Measurements from ENCODE around the gene SCAI. TPM values are rescaled to one million over a fixed set of nuclear protein-coding genes. Genes with fewer than 3 reads are reported as not detected.

The SCAI gene
- total and polyA plus RNA-seq, 2 of the 4 experiments (the other 2 are of a cell fraction): 3.6 to 14.5 TPM

DNA sequence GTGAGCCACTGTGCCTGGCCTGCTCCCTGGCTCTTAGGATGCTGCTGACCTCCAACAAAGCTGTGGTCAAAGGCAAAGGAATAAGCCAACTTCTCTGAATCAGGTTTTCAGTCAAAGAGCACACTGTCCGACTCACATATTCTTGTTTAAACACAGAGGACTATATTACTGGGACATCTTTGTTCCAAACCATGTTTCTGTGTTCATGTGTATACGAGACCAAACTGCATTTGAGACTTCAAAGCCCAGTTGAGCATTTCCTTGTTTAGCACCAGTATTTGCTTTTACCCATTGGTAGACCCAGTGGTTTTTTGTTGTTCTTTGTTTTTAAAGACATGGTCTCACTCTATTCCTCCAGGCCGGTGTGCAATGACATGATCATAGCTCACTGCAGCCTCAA, 100.2 kb downstream of the SCAI start:
- Histone ChIP-seq H3K79me1 (ENCODE audit: low read depth in 1 of 2, low read length in 2 of 2) (peaks cover 4% of the 10 kb centered on the region in 2 experiments; a peak in 1 of 4 replicates), H4K5ac (ENCODE audit: low read depth, low read length) (no peak overlapping the region), H2AK9ac (replicated peaks; ENCODE audit: low read depth, low read length, poor library complexity) (no peak overlapping the region), H3K9me3 (ENCODE audit: control insufficient read depth, insufficient read depth, low read length) (no peaks in the 10 kb centered on the region), H4K8ac (ENCODE audit: low read depth in 2 of 2, low read length in 2 of 2) (no peak overlapping the region), H2BK15ac (ENCODE audit: low read depth, low read length) (no peak overlapping the region), H3K4me1 (ENCODE audit: control insufficient read depth, insufficient read depth, low read length) (no peaks in the 10 kb centered on the region), H3K4ac (ENCODE audit: low read depth, low read length) (no peak overlapping the region), H2BK5ac (ENCODE audit: low read depth, low read length, poor library complexity, severe bottlenecking) (no peak overlapping the region), H3K9ac (ENCODE audit: low read depth, low read length) (no peak overlapping the region), H3K23ac (ENCODE audit: low read depth, low read length) (no peak overlapping the region), H4K20me1 (ENCODE audit: insufficient read depth, low read length) (no peaks in the 10 kb centered on the region), H3K27ac (ENCODE audit: insufficient read depth, low read length) (no peak overlapping the region), H3K56ac (ENCODE audit: extremely low read depth, insufficient read depth, low read length) (no peak overlapping the region), H4K91ac (ENCODE audit: insufficient read depth, low read depth, low read length) (no peak overlapping the region), H3K27me3 (ENCODE audit: control insufficient read depth, insufficient read depth, low read length) (no peaks in the 10 kb centered on the region), H2AFZ (replicated peaks; ENCODE audit: low read length, poor library complexity) (no peak overlapping the region), H3K4me3 (ENCODE audit: insufficient read depth, low read depth, low read length) (no peak overlapping the region), H3K18ac (ENCODE audit: low read depth, low read length) (no peak overlapping the region), H3K4me2 (ENCODE audit: low read depth, low read length) (no peak overlapping the region), H3K9me1 (ENCODE audit: insufficient read depth, low read length) (peaks cover 3% of the 10 kb centered on the region; the same call in 1 of the 2 replicates), H3K36me3 (ENCODE audit: control insufficient read depth, insufficient read depth, low read length) (peaks cover 1% of the 10 kb centered on the region; the same call in 1 of the 2 replicates), H2BK20ac (ENCODE audit: low read depth, low read length) (no peak overlapping the region), H2AK5ac (ENCODE audit: low read depth, low read length) (no peak overlapping the region), H3K14ac (replicated peaks; ENCODE audit: low read depth, low read length) (no peak overlapping the region), H2BK120ac (ENCODE audit: low read depth, low read length) (no peak overlapping the region)
- TF ChIP-seq RFX5 (IDR thresholded peaks at IDR 0.05; ENCODE audit: low read depth, low read length): no peak
- no peak for TF ChIP-seq CEBPB (IDR thresholded peaks at IDR 0.05; ENCODE audit: low read depth, low read length)
- no peak for TF ChIP-seq MAFK (IDR thresholded peaks at IDR 0.05; ENCODE audit: low read depth, low read length)
- TF ChIP-seq RCOR1 (IDR thresholded peaks at IDR 0.05; ENCODE audit: insufficient replicate concordance, low read length): no peak
- no peak for TF ChIP-seq POLR2A (IDR thresholded peaks at IDR 0.05; ENCODE audit: low read depth, low read length)
- TF ChIP-seq MXI1 (IDR thresholded peaks at IDR 0.05; ENCODE audit: borderline replicate concordance, low read depth, low read length): no peak
- no peak for TF ChIP-seq CHD1 (IDR thresholded peaks at IDR 0.05; ENCODE audit: low read depth, low read length)
- TF ChIP-seq NFE2L2 (IDR thresholded peaks at IDR 0.05; ENCODE audit: low read depth, low read length): no peak
- TF ChIP-seq USF2 (IDR thresholded peaks at IDR 0.05; ENCODE audit: low read depth, low read length): no peak
- TF ChIP-seq MAZ (IDR thresholded peaks at IDR 0.05; ENCODE audit: borderline replicate concordance, low read depth, low read length): no peak
- TF ChIP-seq RAD21 (IDR thresholded peaks at IDR 0.05; ENCODE audit: low read length): no peak
- TF ChIP-seq SMC3 (IDR thresholded peaks at IDR 0.05; ENCODE audit: low read depth, low read length): no peak
- DNase-seq (no peak), ATAC-seq (ENCODE audit: low read depth) (no peak)
- ChIA-PET POLR2A (ENCODE audit: unreplicated experiment) (no interaction called here), CTCF (no interaction called here)
- dilution Hi-C loops (cut with HindIII; ENCODE audit: low sequenced_read_pairs, unreplicated experiment): no loop called here
- intact Hi-C loops (cut with micrococcal nuclease): no loop called here
- in situ Hi-C loops (cut with MboI; ENCODE audit: low sequenced_read_pairs): no loop called here
- WGBS, 2 experiments (ENCODE audit: extremely low coverage in 2 of 2, insufficient read length in 1 of 2): no CpG with 5 or more reads among the region's 3 CpGs
- no TSS peak for BruUV-seq (replicated peaks)
